Erythroblast (primary cell): ENCODE results near the gene TMEM176A.

ENCODE experiments used
- DNase-seq, 2 experiments: peaks; one replicate each; lab custom pipeline; 2025; lab: John Stamatoyannopoulos, UW
- GATA1 ChIP-seq: IDR thresholded peaks from 2 replicates; pipeline ENCODE4 v1.6.1; 2011; ENCODE audit warnings: low read depth, mild to moderate bottlenecking, control low read depth, low read length, moderate library complexity
- POLR2A ChIP-seq: IDR thresholded peaks from 2 replicates; pipeline ENCODE4 v1.6.1; 2011; ENCODE audit warnings: mild to moderate bottlenecking, low read length

The TMEM176A gene

GRCh38 chr7:150780292-150780691, 20.3 kb upstream of the TMEM176A start:
- TF ChIP-seq GATA1 (no peak), POLR2A (no peak)
- no peak for DNase-seq

- no peak for DNase-seq
- no peak for TF ChIP-seq POLR2A
- TF ChIP-seq GATA1, result no peak
Measured at GRCh38 chr7:150781103-150781502, 19.5 kb upstream of the TMEM176A start.

- TF ChIP-seq GATA1 (no peak), POLR2A (no peak)
- no peak for DNase-seq
Measured at GRCh38 chr7:150781961-150782360, 18.6 kb upstream of the TMEM176A start.

- no peak for TF ChIP-seq GATA1
- TF ChIP-seq POLR2A, result no peak
- no peak for DNase-seq
Measured at GRCh38 chr7:150784120-150784736, 16.3 kb upstream of the TMEM176A start.

- DNase-seq, result no peak
- TF ChIP-seq GATA1 (no peak), POLR2A (no peak)
Measured at GRCh38 chr7:150784954-150785353, 15.6 kb upstream of the TMEM176A start.

GRCh38 chr7:150787321-150788281, 13.0 kb upstream of the TMEM176A start:
- DNase-seq, result peak; percentile 28 to 61
- TF ChIP-seq POLR2A, result no peak
- no peak for TF ChIP-seq GATA1

GRCh38 chr7:150788474-150789269, 11.9 kb upstream of the TMEM176A start:
- peak; percentile 14 to 19 for DNase-seq
- TF ChIP-seq GATA1 (no peak), POLR2A (no peak)

- TF ChIP-seq POLR2A (no peak), GATA1 (no peak)
- DNase-seq, result no peak
Measured at GRCh38 chr7:150790416-150791075, 10.0 kb upstream of the TMEM176A start.

GRCh38 chr7:150791304-150791703, 9.3 kb upstream of the TMEM176A start:
- no peak for TF ChIP-seq POLR2A
- TF ChIP-seq GATA1, result no peak
- DNase-seq, result no peak

GRCh38 chr7:150791746-150792452, 8.7 kb upstream of the TMEM176A start:
- DNase-seq, result no peak
- TF ChIP-seq GATA1 (no peak), POLR2A (no peak)

- TF ChIP-seq POLR2A (no peak), GATA1 (no peak)
- no peak for DNase-seq
Measured at GRCh38 chr7:150793569-150794238, 6.9 kb upstream of the TMEM176A start.

GRCh38 chr7:150797661-150798060, 2.9 kb upstream of the TMEM176A start:
- DNase-seq, result no peak

More at GRCh38 chr7:150797661-150798060, 2.9 kb upstream of the TMEM176A start:
- TF ChIP-seq GATA1, result no peak
- TF ChIP-seq POLR2A, result no peak
